DND-41 (cell line): ENCODE measurements around the gene ATP6V0C.
"Not testable (repeated sequence)": the region's sequence is repeated elsewhere in the genome, so short reads cannot be mapped to it uniquely, and the experiment has no call there.

ENCODE experiments used
- ATAC-seq: fragments of 200-7000 bp; cut with Tn5 transposase; 3 replicates; pipeline ENCODE4 v1.9.1; 2021; ENCODE audit warnings: low read depth; ENCODE audit not compliant: insufficient read depth
- DNase-seq: peaks from one replicate; pipeline ENCODE4 v3.0.0-alpha.2; 2020
- H2AFZ ChIP-seq: 2 replicates; pipeline ENCODE4 v1.6.0; 2012; ENCODE audit warnings: low read depth, low read length
- H3K27ac ChIP-seq: 2 replicates; pipeline ENCODE4 v1.5.1; 2012; ENCODE audit warnings: low read length, inconsistent platforms
- H3K27me3 ChIP-seq: fragments of 200-600 bp; sonication (generic); 2 replicates; pipeline ENCODE4 v1.6.0; 2012; ENCODE audit warnings: low read length, mild to moderate bottlenecking, inconsistent platforms; ENCODE audit not compliant: insufficient read depth, poor library complexity
- H3K36me3 ChIP-seq: 2 replicates; pipeline ENCODE4 v1.5.1; 2012; ENCODE audit warnings: low read length, inconsistent platforms; ENCODE audit not compliant: insufficient read depth
- H3K4me1 ChIP-seq: 2 replicates; pipeline ENCODE4 v1.5.1; 2012; ENCODE audit warnings: mild to moderate bottlenecking, low read length; ENCODE audit not compliant: insufficient read depth
- H3K4me2 ChIP-seq: 2 replicates; pipeline ENCODE4 v1.6.0; 2012; ENCODE audit warnings: mild to moderate bottlenecking, moderate library complexity, low read length, inconsistent platforms; ENCODE audit not compliant: insufficient read depth
- H3K4me3 ChIP-seq, 2 experiments: fragments of 200-600 bp in 1 of 2; shearing (Covaris generic) in 1 of 2; 2 replicates each; pipeline ENCODE4 v1.5.1; 2012 to 2016; ENCODE audit warnings: inconsistent platforms in 2 of 2, low read length in 2 of 2, mild to moderate bottlenecking in 2 of 2, low read depth in 1 of 2, moderate library complexity in 1 of 2
- H3K79me2 ChIP-seq: 2 replicates; pipeline ENCODE4 v1.6.0; 2012; ENCODE audit warnings: low read length, inconsistent platforms; ENCODE audit not compliant: insufficient read depth
- H3K9ac ChIP-seq: 2 replicates; pipeline ENCODE4 v1.6.0; 2012; ENCODE audit warnings: low read depth, mild to moderate bottlenecking, inconsistent platforms, low read length, moderate library complexity
- H3K9me3 ChIP-seq: 2 replicates; pipeline ENCODE4 v1.5.1; 2012; ENCODE audit warnings: low read length, moderate library complexity, mild to moderate bottlenecking, inconsistent platforms; ENCODE audit not compliant: insufficient read depth, severe bottlenecking
- H4K20me1 ChIP-seq: 2 replicates; pipeline ENCODE4 v1.6.0; 2012; ENCODE audit warnings: low read length; ENCODE audit not compliant: insufficient read depth
- CTCF ChIP-seq: IDR thresholded peaks from 2 replicates; pipeline ENCODE4 v1.5.1; 2012; ENCODE audit warnings: borderline replicate concordance, low read length, moderate library complexity, mild to moderate bottlenecking; ENCODE audit not compliant: poor library complexity, severe bottlenecking; ENCODE audit errors: extremely low read depth
- EZH2 ChIP-seq: IDR thresholded peaks from 3 replicates; pipeline ENCODE4 v1.6.1; 2012; ENCODE audit warnings: borderline replicate concordance, low read depth, mild to moderate bottlenecking, moderate library complexity, low read length, inconsistent platforms; ENCODE audit not compliant: severe bottlenecking

Gene ATP6V0C

GRCh38 chr16:2532494-2533141 is 18.9 kb downstream of the ATP6V0C start:
- Histone ChIP-seq H3K4me3 (peak overlapping the region; percentile 30 to 83; a peak in 3 of 4 replicates), H3K4me2 (peak overlapping the region; percentile 100), H2AFZ (peak overlapping the region; percentile 81), H3K27ac (peak overlapping the region; percentile 46; the same call in 1 of the 2 replicates), H3K4me1 (peaks cover 42% of the 10 kb centered on the region), H3K9me3 (no peaks in the 10 kb centered on the region), H3K27me3 (no peaks in the 10 kb centered on the region), H3K9ac (peak overlapping the region; percentile 66), H3K79me2 (no peaks in the 10 kb centered on the region), H4K20me1 (peaks cover 5% of the 10 kb centered on the region), H3K36me3 (peaks cover 26% of the 10 kb centered on the region)
- no peak for DNase-seq
- ATAC-seq, result no peak; the same call in 2 of the 3 replicates
- TF ChIP-seq EZH2, result no peak
- TF ChIP-seq CTCF, result no peak

- Histone ChIP-seq H3K4me1 (peaks cover 42% of the 10 kb centered on the region), H3K36me3 (peaks cover 21% of the 10 kb centered on the region), H3K4me2 (peak overlapping the region; percentile 100)
- ATAC-seq, H3K4me3 ChIP-seq, H3K9me3 ChIP-seq, H3K27me3 ChIP-seq, DNase-seq, H3K27ac ChIP-seq, H2AFZ ChIP-seq, H4K20me1 ChIP-seq, H3K79me2 ChIP-seq, H3K9ac ChIP-seq: not testable (repeated sequence)
Observed at GRCh38 chr16:2533142-2533755, 19.5 kb downstream of the ATP6V0C start.

- Histone ChIP-seq H3K27ac (no peak overlapping the region), H3K4me3 (no peak overlapping the region), H4K20me1 (peaks cover 3% of the 10 kb centered on the region; the same call in 1 of the 2 replicates), H3K79me2 (peaks cover 8% of the 10 kb centered on the region), H3K9me3 (no peaks in the 10 kb centered on the region), H3K27me3 (no peaks in the 10 kb centered on the region), H3K9ac (no peak overlapping the region), H2AFZ (no peak overlapping the region), H3K36me3 (peaks cover 14% of the 10 kb centered on the region), H3K4me2 (no peak overlapping the region), H3K4me1 (peaks cover 47% of the 10 kb centered on the region)
- DNase-seq, result no peak
- ATAC-seq, result no peak
- TF ChIP-seq EZH2, result no peak
- no peak for TF ChIP-seq CTCF
Observed at GRCh38 chr16:2533912-2534311, 20.2 kb downstream of the ATP6V0C start.

DNA sequence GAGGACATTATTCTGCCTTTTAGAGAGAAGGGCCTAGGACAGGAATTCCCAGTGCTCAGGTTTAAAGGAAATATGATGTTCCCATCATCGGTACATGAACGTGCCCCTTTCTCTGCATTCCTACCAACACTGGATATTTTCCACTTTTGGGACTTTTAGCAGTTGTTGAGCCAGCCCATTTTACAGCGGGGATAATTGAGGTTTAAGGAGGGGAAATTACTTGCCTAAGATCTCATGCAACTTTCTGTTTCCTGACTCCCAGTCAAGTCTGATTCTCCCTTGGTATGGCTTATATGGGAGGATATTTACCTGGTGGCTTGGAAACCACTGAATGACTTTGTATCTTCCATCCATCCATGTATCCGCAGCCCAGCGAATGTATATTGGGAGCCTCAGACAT is 20.6 kb downstream of the ATP6V0C start:
- not testable (repeated sequence) for H3K4me3 ChIP-seq, H3K27me3 ChIP-seq, H3K9me3 ChIP-seq, H3K27ac ChIP-seq, H3K4me2 ChIP-seq, H4K20me1 ChIP-seq, H3K9ac ChIP-seq, H2AFZ ChIP-seq, ATAC-seq, DNase-seq
- Histone ChIP-seq H3K36me3 (peaks cover 10% of the 10 kb centered on the region), H3K79me2 (peaks cover 12% of the 10 kb centered on the region), H3K4me1 (peaks cover 51% of the 10 kb centered on the region)
